Naive thymus-derived CD8-positive, alpha-beta T cell (primary cell): ENCODE results near the gene CARD18. TPM values are rescaled to one million over a fixed set of nuclear protein-coding genes. Genes with fewer than 3 reads are reported as not detected.

Experiments used
- ATAC-seq, 2 donors: fragments of 150-1000 bp; cut with Tn5 transposase in 1 of 2; sonication (Bioruptor Pico), chemical (Tn5 transposase) in 1 of 2; 1 replicate in 1 of 2; 2 replicates in 1 of 2; pipeline ENCODE4 v1.10.0; 2021; ENCODE audit warnings: mild to moderate bottlenecking in 2 of 2, moderate library complexity in 2 of 2
- POLR2A ChIA-PET: fragments of 350-600 bp; sonication (Branson Sonifier 250); formaldehyde crosslinking; loops from one replicate; lab custom pipeline; 2021; ENCODE audit warnings: antibody characterized with exemption; lab: Charles Lee
- DNase-seq, 10 donors: peaks; one replicate each; pipeline versions ENCODE4 v3.0.0 to v3.0.0-alpha.2; 2020 to 2022
- H3K27ac Mint-ChIP-seq, 10 donors: one replicate each; pipeline ENCODE4 v1.8.0; 2020 to 2022; ENCODE audit warnings: mild to moderate bottlenecking in 10 of 10, mixed read lengths in 10 of 10, moderate library complexity in 4 of 10, inconsistent platforms in 1 of 10
- H3K27me3 Mint-ChIP-seq, 5 donors: one replicate each; pipeline ENCODE4 v1.8.0; 2021 to 2022; ENCODE audit warnings: mixed read lengths in 5 of 5
- H3K36me3 Mint-ChIP-seq, 3 donors: one replicate each; pipeline ENCODE4 v1.8.0; 2020 to 2022; ENCODE audit warnings: mixed read lengths in 3 of 3, mild to moderate bottlenecking in 2 of 3, inconsistent platforms in 1 of 3
- H3K4me1 Mint-ChIP-seq, 4 donors: one replicate each; pipeline ENCODE4 v1.8.0; 2021 to 2022; ENCODE audit warnings: mixed read lengths in 4 of 4
- H3K4me3 Mint-ChIP-seq, 10 donors: one replicate each; pipeline ENCODE4 v1.8.0; 2020 to 2022; ENCODE audit warnings: mild to moderate bottlenecking in 10 of 10, mixed read lengths in 10 of 10, moderate library complexity in 6 of 10, inconsistent platforms in 1 of 10
- H3K9me3 Mint-ChIP-seq, 9 donors: one replicate each; pipeline ENCODE4 v1.8.0; 2020 to 2022; ENCODE audit warnings: mixed read lengths in 9 of 9, mild to moderate bottlenecking in 3 of 9, inconsistent platforms in 1 of 9, moderate library complexity in 1 of 9
- polyA plus RNA-seq, 3 donors: library from polyadenylated mRNA; unstranded; fragments of 300-500 nt; fragmentation: Illumina TruSeq; gene quantifications; one replicate each; pipeline ENCODE4 v1.2.3, GENCODE V29; 2021
- total RNA-seq, 8 experiments: library from RNA in 2 of 8; stranded (reverse) in 2 of 8; gene quantifications; one replicate each; pipeline ENCODE4 v1.2.3 and lab custom pipeline; 2021 to 2026

Gene CARD18
- total and polyA plus RNA-seq, 5 experiments from 2014 or later: not detected

GRCh38 chr11:105156231-105156630 is 16.7 kb upstream of the CARD18 start:
- H3K27ac Mint-ChIP-seq: no peak overlapping the region
- H3K9me3 Mint-ChIP-seq: no peaks in the 10 kb centered on the region
- POLR2A ChIA-PET: no interaction called here
- peaks cover 0 to 10% (median 0%) of the 10 kb centered on the region in 5 donors for H3K27me3 Mint-ChIP-seq
- no peak overlapping the region for H3K4me3 Mint-ChIP-seq
- no peaks in the 10 kb centered on the region for H3K4me1 Mint-ChIP-seq
- DNase-seq: no peak
- no peaks in the 10 kb centered on the region for H3K36me3 Mint-ChIP-seq
- no peak for ATAC-seq

- no peak overlapping the region for H3K27ac Mint-ChIP-seq
- H3K27me3 Mint-ChIP-seq: peaks cover 0 to 10% (median 0%) of the 10 kb centered on the region in 5 donors
- ATAC-seq (no peak), DNase-seq (no peak)
- no peaks in the 10 kb centered on the region for H3K4me1 Mint-ChIP-seq
- no peaks in the 10 kb centered on the region for H3K36me3 Mint-ChIP-seq
- POLR2A ChIA-PET: no interaction called here
- no peaks in the 10 kb centered on the region for H3K9me3 Mint-ChIP-seq
- no peak overlapping the region for H3K4me3 Mint-ChIP-seq
These were observed 16.1 kb upstream of the CARD18 start for GRCh38 chr11:105155679-105156078.

- POLR2A ChIA-PET: no interaction called here
- Mint-ChIP-seq H3K36me3 (no peaks in the 10 kb centered on the region), H3K4me3 (no peak overlapping the region), H3K27me3 (peaks cover 0 to 10% (median 0%) of the 10 kb centered on the region in 5 donors), H3K27ac (no peak overlapping the region), H3K9me3 (no peaks in the 10 kb centered on the region), H3K4me1 (no peaks in the 10 kb centered on the region)
- DNase-seq (no peak), ATAC-seq (no peak)
These were observed 13.8 kb upstream of the CARD18 start for GRCh38 chr11:105153392-105153791.

DNA sequence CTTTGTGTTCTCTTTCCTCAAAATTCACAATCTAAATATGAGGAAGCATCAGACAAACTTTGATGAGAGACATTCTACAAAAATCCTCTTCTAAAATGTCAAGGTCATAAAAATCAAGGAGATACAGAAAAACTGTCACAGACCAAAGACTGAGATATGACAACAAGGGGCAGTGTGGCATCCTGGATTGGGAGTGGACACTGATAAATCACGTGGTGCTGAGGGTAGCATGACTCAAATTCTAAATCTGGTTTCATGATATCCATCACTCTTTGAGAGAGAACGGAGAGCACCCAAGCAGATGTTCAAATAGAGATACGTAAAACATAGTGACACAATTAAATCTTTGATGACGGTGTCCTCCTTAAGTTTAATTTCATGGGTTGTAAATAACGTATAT is 13.0 kb upstream of the CARD18 start:
- ATAC-seq (no peak), DNase-seq (no peak)
- H3K27me3 Mint-ChIP-seq: peaks cover 0 to 10% (median 0%) of the 10 kb centered on the region in 5 donors
- H3K9me3 Mint-ChIP-seq: no peaks in the 10 kb centered on the region
- no peak overlapping the region for H3K27ac Mint-ChIP-seq
- H3K4me3 Mint-ChIP-seq: no peak overlapping the region
- POLR2A ChIA-PET: no interaction called here
- H3K36me3 Mint-ChIP-seq: no peaks in the 10 kb centered on the region
- no peaks in the 10 kb centered on the region for H3K4me1 Mint-ChIP-seq

DNA sequence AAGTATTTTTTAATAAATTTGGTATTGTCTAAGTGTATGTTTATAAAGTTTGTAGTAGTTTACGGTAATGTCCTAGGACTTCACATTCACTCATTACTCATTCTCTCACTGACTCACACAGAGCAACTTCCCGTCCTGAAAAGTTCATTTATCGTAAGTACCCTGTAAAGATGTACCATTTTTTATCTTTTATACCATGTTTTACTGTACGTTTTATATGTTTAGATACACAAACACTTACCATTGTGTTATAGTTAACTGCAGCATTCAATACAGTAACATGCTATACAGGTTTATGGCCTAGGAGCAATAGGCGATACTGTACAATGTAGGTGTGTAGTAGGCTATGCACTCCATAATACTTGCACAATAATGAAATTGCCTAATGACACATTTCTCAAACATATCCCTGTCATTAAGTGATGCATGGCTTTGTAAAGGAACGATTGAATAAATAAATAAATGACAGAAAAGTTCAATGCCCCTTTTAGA is 12.5 kb upstream of the CARD18 start:
- DNase-seq: no peak
- H3K4me1 Mint-ChIP-seq: no peaks in the 10 kb centered on the region
- no peaks in the 10 kb centered on the region for H3K9me3 Mint-ChIP-seq
- H3K4me3 Mint-ChIP-seq: no peak overlapping the region
- ATAC-seq: no peak
- H3K27me3 Mint-ChIP-seq: peaks cover 0 to 10% (median 0%) of the 10 kb centered on the region in 5 donors
- POLR2A ChIA-PET: no interaction called here
- no peak overlapping the region for H3K27ac Mint-ChIP-seq
- H3K36me3 Mint-ChIP-seq: no peaks in the 10 kb centered on the region

DNA sequence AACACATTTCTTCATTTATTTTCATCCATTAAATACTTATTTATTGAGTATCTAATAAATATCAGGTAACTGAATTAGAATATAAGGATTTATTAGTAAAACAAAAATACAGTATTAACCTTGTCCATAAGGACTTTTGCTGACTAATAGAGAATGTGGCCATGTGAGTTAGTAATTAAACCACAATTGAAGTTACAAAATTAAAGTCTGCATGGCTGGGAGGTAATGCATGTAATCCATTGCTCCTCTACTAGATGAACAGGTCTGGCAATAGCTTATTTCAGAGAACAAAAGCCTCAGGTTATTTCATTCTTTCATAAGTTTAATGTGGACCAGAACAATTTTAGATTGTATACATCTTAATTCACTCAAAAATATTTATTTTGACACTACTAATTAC is 9.9 kb upstream of the CARD18 start:
- no peak for ATAC-seq
- Mint-ChIP-seq H3K4me3 (no peak overlapping the region), H3K9me3 (no peaks in the 10 kb centered on the region)

DNA sequence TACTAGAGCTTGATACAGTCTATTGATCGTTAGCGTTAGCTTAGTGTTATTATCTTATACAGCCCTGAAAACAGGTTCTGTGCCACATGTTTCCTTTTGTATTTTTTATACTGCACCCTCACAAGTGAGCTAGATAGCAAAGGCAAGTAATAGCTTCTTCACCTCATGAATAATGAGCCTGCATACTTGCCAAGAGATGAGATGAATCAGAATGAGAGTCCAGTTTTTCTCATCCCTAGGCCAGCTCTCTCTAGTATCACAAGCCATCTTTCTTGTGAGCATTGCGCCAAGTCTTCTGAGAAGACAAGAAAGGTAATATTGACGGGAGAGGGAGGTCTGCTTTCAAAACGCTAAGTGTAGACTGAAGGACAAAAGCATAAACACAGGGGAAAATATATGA is 8.7 kb upstream of the CARD18 start:
- H3K27me3 Mint-ChIP-seq: peaks cover 0 to 10% (median 0%) of the 10 kb centered on the region in 5 donors
- no peaks in the 10 kb centered on the region for H3K9me3 Mint-ChIP-seq

More for the DNA sequence above, 9.9 kb upstream of the CARD18 start:
- no peak for DNase-seq
- Mint-ChIP-seq H3K4me1 (no peaks in the 10 kb centered on the region), H3K27ac (no peak overlapping the region), H3K27me3 (peaks cover 0 to 10% (median 0%) of the 10 kb centered on the region in 5 donors), H3K36me3 (no peaks in the 10 kb centered on the region)
- POLR2A ChIA-PET: no interaction called here

DNA sequence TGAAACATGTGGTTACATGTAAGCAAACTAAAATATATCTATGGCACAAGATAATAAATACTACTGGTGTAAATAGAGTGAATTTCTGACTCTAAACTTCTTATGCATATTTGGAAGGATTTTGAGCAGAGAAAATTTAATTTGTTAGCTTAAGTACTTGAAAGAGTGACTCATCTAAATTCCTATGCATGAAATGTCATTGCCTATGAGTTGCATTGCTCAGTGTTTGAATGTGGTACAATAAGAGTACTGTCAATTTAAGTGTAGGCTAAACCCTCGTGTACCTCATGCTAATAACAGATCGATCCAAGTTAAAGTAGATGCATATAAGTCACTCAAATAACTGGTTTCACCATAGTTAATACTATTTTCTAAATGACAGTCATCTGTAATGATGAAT is 5.3 kb upstream of the CARD18 start:
- peaks cover 0 to 10% (median 0%) of the 10 kb centered on the region in 5 donors for H3K27me3 Mint-ChIP-seq
- H3K36me3 Mint-ChIP-seq: no peaks in the 10 kb centered on the region

More for the DNA sequence above, 8.7 kb upstream of the CARD18 start:
- POLR2A ChIA-PET: no interaction called here
- no peak overlapping the region for H3K4me3 Mint-ChIP-seq
- no peak for DNase-seq
- no peaks in the 10 kb centered on the region for H3K4me1 Mint-ChIP-seq
- H3K27ac Mint-ChIP-seq: no peak overlapping the region
- H3K36me3 Mint-ChIP-seq: no peaks in the 10 kb centered on the region
- ATAC-seq: no peak

GRCh38 chr11:105142167-105142566 is 2.6 kb upstream of the CARD18 start:
- Mint-ChIP-seq H3K4me1 (no peaks in the 10 kb centered on the region), H3K27me3 (peaks cover 0 to 10% (median 4%) of the 10 kb centered on the region in 5 donors), H3K27ac (no peak overlapping the region), H3K9me3 (no peaks in the 10 kb centered on the region), H3K36me3 (no peaks in the 10 kb centered on the region), H3K4me3 (no peak overlapping the region)
- POLR2A ChIA-PET: no interaction called here
- DNase-seq (no peak), ATAC-seq (no peak)

More for the DNA sequence above, 5.3 kb upstream of the CARD18 start:
- Mint-ChIP-seq H3K27ac (no peak overlapping the region), H3K4me3 (no peak overlapping the region), H3K9me3 (no peaks in the 10 kb centered on the region), H3K4me1 (no peaks in the 10 kb centered on the region)
- DNase-seq: no peak
- ATAC-seq: no peak
- POLR2A ChIA-PET: no interaction called here

DNA sequence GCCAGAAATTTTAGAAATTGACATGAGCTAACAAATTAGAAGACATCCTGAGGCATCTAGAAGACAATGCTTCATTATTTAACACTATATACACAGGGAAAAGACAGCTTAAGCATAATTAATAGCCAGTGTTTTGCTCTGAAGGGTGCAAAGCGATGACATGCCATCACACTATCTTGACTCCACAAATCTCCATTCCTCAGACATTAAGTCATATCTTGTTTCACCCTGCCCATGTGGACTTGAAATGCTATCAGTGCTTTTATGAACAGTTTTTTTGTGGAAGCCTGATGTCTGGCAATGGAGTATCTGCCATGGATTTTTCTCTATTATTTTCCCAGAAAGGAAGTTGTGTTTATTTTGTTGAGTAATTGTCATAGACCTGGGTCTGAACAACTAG is 2.3 kb downstream of the CARD18 start:
- peaks cover 0 to 7% (median 5%) of the 10 kb centered on the region in 5 donors for H3K27me3 Mint-ChIP-seq
- ATAC-seq (no peak), DNase-seq (no peak)
- H3K4me1 Mint-ChIP-seq: no peaks in the 10 kb centered on the region
- H3K36me3 Mint-ChIP-seq: peaks cover 0 to 4% (median 2%) of the 10 kb centered on the region in 3 donors
- peaks cover 0 to 9% (median 0%) of the 10 kb centered on the region in 9 donors for H3K9me3 Mint-ChIP-seq
- POLR2A ChIA-PET: no interaction called here
- no peak overlapping the region for H3K27ac Mint-ChIP-seq
- no peak overlapping the region for H3K4me3 Mint-ChIP-seq

DNA sequence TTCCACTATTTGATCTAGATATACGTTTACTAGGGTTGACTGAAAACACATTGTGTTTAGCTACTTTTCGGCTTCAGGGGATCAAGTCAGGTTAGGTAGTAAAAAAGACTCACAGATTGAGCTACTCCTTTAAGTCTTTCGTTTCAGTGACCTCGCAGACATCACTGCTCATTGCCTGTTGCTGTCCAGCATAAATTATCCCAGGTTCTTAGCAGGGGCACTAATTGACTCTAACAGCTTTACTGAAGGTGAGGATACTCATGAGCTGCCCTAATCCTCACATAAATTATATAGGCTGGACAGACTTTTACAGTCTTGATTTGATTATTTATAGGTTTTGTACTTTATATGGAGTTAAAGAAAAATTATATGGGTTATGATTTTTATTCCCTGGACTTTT is 3.7 kb downstream of the CARD18 start:
- Mint-ChIP-seq H3K27ac (no peak overlapping the region), H3K27me3 (peaks cover 0 to 7% (median 5%) of the 10 kb centered on the region in 5 donors), H3K4me3 (no peak overlapping the region), H3K9me3 (peaks cover 0 to 16% (median 4%) of the 10 kb centered on the region in 9 donors), H3K4me1 (no peaks in the 10 kb centered on the region), H3K36me3 (peaks cover 0 to 10% (median 4%) of the 10 kb centered on the region in 3 donors)
- ATAC-seq (no peak), DNase-seq (no peak)
- POLR2A ChIA-PET: no interaction called here

- Mint-ChIP-seq H3K4me3 (no peak overlapping the region), H3K9me3 (peaks cover 0 to 18% (median 4%) of the 10 kb centered on the region in 9 donors), H3K36me3 (peaks cover 0 to 12% (median 4%) of the 10 kb centered on the region in 3 donors), H3K4me1 (no peaks in the 10 kb centered on the region), H3K27me3 (peaks cover 0 to 7% (median 5%) of the 10 kb centered on the region in 5 donors), H3K27ac (no peak overlapping the region)
- DNase-seq (no peak), ATAC-seq (no peak)
- POLR2A ChIA-PET: no interaction called here
These were observed 6.7 kb downstream of the CARD18 start for GRCh38 chr11:105132716-105133511.

- H3K4me1 Mint-ChIP-seq: no peaks in the 10 kb centered on the region
- no peak for DNase-seq
These were observed 9.3 kb downstream of the CARD18 start for GRCh38 chr11:105130189-105130813.

More at GRCh38 chr11:105130189-105130813, 9.3 kb downstream of the CARD18 start:
- POLR2A ChIA-PET: no interaction called here
- Mint-ChIP-seq H3K4me3 (no peak overlapping the region), H3K9me3 (peaks cover 0 to 14% (median 7%) of the 10 kb centered on the region in 9 donors), H3K36me3 (peaks cover 0 to 8% (median 2%) of the 10 kb centered on the region in 3 donors), H3K27me3 (peaks cover 0 to 4% (median 3%) of the 10 kb centered on the region in 5 donors), H3K27ac (no peak overlapping the region)
- ATAC-seq: no peak
